HG03139 (cell line): Measurements from ENCODE around the gene CARD14.
"Not testable (repeated sequence)": the region's sequence is repeated elsewhere in the genome, so short reads cannot be mapped to it uniquely, and the experiment has no call there.

Source experiments
- ATAC-seq: cut with Tn5 transposase; IDR thresholded peaks from one replicate; pipeline ENCODE4 v1.9.1; 2021; ENCODE audit not compliant: unreplicated experiment

CARD14 gene

DNA sequence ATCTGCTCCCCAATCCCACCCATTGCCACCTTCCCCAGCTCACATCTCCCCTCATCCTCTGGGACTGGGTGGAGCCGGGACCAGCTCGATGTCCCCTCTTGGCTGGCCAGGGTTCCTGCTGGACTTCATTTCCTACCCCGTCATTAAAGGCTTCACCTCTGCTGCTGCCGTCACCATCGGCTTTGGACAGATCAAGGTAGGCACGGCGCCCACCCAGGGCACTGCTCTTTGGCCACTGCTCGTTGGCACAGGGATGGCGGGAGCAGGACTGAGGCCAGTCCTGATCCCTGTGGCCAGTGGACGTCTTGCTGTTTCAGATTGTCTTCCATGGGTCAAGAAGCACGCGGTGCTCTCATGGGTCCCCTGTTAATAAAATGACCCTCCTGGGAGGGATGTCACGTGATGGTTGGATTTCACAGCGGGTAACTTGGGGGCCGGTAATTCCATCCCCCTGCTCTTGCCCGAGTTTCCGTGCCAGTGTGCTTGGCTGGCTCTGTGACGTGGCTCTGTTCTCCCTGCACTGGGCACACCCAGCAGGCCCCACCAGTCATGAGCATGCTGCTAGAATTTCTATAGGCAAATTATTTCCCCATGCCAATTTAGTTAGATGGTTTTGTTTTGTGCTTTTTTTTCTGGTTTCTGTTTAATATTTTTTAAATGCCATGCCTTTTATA is 53.4 kb downstream of the CARD14 start:
- ATAC-seq = no peak

DNA sequence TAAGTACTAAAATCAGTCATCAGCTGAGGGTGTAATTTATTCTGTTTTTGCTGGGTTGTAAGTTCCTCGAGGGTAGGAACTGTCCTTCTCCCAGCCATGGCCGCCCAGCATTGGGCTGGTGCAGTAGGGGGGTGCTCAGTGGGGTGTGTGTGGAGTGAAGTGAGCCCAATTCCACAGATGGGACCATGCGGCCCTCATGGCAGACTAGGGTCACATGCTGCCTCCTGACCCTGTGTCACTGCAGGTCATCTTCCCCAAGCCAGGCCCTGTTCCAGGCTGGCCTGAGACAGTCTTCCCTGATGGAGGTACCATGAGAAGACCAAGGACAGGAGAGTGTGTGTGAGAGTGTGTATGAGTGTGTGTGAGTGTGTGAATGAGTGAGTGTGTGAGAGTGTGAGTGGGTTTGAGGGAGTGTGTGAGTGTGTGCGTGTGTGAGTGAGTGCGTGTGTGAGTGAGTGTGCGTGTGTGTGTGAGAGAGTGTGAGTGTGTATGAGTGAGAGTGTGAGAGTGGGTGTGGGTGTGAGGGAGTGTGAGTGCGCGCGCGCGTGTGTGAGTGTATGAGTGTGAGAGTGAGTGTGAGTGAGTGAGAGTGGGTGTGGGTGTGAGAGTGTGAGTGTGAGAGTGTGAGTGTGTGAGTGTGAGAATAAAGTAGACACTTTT is 54.1 kb downstream of the CARD14 start:
- no peak for ATAC-seq

DNA sequence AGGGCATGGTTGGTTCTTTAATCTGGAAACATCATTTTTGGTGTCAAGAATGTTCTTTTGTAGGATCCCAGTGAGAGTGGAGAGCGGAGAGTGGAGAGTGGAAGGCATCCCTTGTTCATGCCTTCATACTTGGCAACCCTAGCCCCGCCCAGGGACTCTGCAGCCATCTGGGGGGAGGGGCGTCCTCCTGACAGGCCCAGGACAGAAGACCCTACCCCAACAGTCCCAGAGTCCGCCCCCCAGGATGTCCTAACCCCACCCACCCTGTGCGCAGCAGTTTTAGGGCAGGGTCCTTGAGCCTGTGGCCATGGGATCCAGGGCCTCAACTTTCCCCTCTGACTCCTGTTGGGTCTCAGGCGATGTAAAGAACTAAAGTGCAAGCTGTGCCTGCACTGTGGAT is 54.9 kb downstream of the CARD14 start:
- ATAC-seq = no peak

DNA sequence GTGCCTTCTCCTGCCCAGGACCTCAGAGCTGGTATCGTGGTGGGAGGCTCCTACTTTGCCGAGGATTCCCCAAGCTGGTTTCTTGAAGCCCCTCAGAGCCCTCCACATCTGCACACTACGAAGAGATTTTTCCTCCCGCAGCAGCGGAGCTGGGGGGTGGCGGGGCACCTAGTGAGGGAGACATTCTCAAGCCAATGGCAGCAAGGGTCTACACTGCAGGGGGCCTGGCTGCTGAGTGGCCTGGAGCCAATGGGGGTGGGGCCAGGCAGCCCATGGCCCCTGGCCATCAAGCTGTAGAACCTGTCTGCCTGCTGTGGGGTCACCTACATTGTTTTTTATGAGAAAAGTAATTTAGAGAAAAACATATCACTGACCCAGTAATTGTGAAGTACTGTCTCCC is 55.4 kb downstream of the CARD14 start:
- no peak for ATAC-seq

DNA sequence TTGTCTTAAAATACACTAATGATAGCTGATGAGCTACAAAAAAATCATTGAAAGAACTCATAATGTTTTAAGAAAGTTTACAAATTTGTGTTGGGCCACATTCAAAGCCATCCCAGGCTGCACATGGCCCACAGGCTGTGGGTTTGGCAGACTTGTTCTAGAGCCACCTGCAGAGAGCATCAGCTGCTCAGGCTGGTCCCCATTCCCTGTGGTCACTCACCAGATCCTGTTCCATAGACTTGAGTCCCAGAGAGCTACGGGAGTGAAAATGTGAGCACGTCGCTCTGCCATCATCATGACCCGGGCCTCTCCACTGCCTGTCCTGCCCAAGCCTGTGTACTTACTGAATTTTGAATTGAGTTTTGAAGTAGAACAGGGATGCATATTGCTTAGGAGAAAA is 57.3 kb downstream of the CARD14 start:
- no peak for ATAC-seq

DNA sequence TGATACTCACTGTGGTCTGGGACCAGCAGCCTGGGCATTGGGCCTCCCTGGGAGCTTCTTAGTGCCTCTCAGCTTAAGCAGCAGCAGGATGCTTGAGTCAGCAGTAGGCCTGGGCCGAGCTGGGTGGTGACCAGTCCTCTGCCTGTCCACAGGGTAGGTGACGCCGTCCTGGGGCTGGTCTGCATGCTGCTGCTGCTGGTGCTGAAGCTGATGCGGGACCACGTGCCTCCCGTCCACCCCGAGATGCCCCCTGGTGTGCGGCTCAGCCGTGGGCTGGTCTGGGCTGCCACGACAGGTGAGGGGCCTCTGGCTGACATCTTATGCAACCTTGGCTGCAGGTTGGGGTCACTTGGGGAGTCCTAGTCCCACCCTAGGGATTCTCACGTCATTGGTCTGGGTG is 57.8 kb downstream of the CARD14 start:
- ATAC-seq = no peak

DNA sequence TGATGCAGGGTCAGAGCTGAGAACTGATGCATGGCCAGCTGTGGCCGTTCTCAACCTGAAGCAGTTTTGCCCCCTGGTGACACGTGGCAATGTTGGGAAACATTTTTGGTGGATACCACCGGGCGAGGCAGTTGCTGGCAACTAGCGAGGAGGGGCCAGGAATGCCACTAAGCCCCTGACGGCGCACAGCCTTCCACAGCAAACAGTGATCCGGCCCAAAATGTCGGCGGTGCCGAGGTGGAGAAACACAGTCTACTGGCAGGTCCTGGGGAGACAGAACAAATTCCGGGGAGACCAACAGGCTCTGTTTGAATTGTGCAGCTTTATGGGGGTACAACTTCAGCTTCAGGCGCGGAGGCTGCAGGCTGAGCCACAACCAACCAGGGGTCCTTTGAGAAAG is 58.6 kb downstream of the CARD14 start:
- no peak for ATAC-seq

DNA sequence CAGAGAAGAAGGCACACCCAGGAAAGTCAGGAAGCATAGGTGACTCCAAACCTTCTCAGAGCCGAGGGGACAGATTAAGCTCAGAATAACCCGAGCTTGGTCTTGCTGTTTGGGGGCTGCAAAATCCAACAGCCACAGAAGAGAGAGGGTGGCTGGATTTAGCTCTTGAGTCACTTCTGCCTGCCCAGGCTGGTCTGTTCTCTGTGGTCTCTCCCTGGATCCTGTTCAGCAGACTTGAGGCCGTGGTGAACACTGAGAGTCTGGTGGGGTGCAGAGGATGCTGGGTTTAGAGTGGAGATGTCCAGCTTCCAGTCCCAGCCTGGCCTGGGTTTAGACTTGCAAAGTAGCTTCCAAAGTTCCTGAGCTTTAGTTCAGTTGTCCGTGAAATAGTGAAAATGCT is 59.2 kb downstream of the CARD14 start:
- no peak for ATAC-seq

DNA sequence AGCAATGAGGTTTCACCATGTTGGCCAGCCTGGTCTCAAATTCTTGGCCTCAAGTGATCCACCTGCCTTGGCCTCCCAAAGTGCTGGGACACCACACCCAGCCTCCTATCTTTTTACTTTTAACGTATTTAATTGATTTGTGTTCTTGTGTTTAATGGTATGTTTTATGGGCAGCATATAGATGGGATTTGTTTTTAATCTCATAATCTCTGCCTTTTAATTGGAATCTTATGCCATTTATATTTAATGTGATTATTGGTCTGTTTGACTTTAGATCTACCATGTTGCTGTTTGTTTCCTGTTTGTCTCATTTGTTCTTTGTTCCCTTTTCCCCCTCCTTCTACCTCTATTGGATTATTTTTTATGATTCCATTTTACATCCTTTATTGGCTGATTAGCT is 62.6 kb downstream of the CARD14 start:
- ATAC-seq = no peak

DNA sequence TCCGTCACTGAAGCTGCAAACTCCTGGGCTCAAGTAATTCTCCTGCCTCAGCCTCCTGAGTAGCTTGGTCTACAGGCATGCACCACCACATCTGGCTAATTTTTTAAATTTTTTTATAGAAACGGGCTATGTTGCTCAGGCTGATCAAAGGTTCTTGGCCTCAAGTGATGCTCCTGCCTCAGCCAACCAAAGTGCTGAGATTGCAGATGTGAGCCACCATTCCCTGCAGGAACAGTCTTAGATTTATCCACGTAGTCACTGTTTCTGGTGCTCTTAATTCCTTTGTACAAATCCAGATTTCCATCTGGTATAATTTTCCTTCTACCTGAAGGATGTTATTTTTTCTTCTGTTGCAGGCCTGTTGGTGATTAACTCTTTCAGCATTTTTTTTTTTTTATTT is 63.4 kb downstream of the CARD14 start:
- ATAC-seq = no peak

DNA sequence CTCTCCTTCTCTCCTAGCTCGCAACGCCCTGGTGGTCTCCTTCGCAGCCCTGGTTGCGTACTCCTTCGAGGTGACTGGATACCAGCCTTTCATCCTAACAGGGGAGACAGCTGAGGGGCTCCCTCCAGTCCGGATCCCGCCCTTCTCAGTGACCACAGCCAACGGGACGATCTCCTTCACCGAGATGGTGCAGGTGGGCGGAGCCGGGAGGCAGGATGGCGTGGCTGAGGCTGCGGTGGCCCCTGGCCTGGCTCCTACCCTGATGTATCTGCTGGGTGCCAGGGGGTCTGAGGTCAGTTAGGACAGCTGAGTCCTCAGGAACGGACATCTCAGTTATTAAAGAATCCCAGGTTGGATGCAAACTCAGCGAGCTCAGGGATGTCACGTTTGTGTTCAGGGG is 67.1 kb downstream of the CARD14 start:
- ATAC-seq = no peak

DNA sequence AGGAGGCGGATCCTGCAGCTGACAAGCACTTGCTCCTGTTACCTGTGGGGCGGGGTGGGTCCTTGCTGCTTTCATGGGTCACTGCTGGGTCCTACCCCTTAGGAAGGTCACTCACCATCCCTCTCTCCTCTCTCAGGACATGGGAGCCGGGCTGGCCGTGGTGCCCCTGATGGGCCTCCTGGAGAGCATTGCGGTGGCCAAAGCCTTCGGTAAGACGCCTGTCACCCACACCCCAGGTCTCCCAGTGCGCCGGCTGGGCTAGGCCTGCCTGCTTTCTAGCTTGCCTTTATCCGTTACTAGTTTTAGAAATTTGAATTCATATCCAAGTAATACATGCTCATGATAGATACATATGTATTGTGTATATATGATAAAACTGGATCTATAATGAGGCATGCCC is 67.6 kb downstream of the CARD14 start:
- ATAC-seq = no peak

DNA sequence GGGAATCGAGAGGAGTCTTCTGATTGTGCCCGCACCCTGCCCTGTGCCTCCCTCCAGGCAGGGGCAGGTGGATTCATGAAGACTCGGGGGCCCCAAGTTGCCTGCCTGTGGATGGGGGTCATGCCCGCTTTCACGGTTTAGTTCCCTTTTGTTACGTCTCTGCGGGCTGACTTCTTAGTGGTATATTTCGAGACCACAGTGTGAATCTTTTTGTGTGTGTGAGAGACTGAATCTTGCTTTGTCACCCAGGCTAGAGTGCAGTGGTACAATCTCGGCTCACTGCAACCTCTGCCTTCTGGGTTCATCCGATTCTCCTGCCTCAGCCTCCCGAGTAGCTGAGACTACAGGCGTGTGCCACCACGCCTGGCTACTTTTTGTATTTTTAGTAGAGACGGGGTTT is 72.7 kb downstream of the CARD14 start:
- ATAC-seq = no peak

DNA sequence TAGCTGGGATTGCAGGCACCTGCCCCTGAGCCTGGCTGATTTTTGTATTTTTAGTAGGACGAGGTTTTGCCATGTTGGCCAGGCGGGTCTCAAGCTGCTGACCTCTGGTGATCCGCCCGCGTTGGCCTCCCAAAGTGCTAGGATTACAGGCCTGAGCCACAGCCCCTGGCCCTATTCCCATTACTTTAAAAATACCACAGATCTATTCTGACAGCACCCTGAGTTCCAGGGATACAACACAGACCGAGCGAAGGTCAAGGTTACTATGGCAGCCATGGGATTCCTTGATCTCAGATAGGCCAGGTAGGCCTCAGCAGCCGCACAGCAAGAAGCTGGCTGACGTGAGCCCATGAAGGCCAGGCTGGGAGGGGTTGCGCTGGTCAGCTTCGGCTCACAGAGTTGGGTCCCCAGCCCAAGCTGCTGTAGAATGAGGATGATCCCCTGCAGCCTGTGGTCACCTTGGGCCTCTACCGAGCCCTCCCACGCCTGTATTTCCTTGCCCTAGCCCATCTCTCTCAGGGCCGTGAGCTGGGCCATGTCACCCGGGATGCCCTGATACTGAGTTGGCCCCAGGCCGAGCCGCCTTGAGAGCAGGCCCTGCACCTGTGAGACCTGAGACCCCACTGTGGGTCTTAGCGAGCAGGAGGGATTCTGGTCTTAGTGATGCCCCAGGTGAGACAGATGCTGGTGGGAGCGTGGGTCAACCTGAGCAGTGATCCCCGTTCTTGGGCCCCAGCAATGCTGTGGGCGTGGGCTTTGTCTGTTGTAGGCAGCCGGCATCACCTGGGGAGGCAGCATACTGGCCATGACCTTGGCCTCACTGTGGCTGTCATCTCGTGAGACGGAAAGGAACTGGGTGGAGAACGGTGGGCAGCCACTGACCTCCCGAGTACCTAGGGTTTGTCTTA is 74.0 kb downstream of the CARD14 start:
- ATAC-seq = no peak

DNA sequence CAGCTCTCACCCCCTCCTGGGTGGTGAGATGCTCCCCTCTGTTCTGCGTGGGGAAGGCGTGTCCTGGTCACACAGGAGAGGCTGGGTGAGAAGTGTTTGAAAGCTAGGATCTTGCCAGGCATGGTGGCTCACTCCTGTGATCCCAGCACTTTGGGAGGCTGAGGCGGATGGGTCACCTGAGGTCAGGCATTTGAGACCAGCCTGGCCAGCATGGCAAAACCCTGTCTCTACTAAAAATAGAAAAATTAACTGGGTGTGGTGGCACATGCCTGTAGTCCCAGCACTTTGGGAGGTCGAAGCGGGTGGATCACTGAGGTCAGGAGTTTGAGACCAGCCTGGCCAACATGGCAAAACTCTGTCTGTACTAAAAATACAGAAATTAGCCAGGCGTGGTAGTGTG is 74.6 kb downstream of the CARD14 start:
- ATAC-seq = not testable (repeated sequence)

DNA sequence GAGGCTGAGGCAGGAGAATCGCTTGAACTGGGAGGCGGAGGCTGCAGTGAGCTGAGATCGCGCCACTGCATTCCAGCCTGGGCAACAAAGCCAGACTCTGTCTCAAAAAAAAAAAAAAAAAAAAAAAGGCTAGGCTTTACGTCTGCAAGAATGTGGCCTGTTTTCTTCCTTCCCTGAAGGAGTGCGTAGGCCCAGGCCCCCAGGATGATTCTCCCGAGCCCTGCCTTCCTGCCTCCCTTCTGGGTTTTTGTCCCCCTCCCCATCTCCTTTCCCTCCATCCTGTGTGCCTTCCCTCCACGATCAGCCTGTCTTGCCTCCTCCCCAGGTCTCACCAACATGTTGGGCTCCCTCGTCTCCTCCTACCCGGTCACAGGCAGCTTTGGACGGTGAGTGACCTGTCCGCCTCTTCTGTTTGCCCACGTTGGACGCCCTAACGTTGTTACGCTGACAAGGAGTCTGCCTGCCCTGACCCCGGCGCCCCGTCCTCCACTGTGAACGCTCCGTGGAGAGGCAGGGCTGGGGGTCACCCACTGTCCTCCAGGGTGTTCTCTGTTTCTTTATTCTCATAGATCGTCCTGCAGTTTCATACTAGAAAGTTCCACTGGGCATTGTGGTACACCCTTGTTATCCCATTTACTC is 75.2 kb downstream of the CARD14 start:
- ATAC-seq = no peak

DNA sequence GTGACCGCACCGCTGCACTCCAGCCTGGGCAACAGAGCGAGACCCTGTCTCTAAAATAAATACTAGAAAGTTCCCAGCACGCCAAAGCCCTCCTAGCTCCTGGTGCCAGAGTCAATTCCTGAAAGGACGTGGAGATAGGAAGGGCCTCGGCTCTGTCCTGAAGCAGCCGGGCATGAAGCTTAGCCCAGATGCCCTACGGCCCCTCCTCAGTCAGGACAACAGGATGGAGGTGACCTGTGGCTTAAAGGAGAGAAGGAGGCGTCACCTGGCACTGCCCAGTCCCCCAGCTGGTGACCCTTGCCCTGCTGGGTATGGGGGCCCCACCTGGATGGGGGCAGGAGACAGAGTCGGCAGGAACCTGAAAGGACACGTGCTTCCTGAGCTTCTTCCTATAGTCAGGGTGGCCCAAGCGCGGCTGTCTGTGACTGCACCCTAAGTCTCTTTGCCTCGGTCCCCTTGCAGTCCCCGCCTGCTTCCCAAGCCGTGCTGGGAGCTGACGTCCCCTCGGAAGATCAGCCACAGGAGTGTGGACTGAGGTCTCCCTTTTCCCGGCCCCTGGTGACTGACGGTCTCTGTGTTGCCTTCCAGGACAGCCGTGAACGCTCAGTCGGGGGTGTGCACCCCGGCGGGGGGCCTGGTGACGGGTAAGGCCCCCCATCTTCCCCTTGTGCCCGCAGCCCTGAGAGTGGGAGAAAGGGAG is 75.9 kb downstream of the CARD14 start:
- no peak for ATAC-seq

DNA sequence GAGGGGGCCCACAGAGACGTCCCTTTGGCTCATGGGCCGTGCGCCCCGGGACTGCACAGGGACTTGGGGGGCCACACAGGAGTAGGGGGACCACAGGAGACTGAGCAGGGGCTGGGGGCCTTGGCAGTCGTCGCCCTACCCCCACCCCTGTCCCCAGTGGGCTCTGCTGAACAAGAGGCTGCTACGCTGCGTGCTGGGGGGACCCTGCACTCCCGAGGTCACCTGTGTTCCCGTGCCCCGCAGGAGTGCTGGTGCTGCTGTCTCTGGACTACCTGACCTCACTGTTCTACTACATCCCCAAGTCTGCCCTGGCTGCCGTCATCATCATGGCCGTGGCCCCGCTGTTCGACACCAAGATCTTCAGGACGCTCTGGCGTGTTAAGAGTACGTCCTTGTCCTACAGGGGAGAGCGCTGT is 76.4 kb downstream of the CARD14 start:
- ATAC-seq = no peak

DNA sequence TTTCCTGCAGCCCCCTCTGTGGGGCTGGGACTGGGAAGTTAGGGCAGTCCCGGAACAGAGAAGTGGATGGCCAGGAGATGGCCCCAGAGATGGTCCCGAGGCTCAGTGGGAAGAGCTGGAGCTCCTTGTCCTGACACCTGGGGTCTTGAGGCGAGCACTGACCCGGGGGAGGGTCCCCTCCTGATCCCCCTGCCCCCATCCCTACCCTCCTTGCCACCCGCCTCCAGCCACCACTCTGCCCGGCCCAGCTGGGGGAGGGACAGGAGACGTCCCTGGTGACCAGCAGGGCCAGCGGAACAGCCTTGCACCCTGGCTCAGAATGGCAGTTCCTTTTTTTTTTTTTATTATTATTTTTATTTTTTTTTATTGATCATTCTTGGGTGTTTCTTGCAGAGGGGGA is 76.9 kb downstream of the CARD14 start:
- no peak for ATAC-seq

DNA sequence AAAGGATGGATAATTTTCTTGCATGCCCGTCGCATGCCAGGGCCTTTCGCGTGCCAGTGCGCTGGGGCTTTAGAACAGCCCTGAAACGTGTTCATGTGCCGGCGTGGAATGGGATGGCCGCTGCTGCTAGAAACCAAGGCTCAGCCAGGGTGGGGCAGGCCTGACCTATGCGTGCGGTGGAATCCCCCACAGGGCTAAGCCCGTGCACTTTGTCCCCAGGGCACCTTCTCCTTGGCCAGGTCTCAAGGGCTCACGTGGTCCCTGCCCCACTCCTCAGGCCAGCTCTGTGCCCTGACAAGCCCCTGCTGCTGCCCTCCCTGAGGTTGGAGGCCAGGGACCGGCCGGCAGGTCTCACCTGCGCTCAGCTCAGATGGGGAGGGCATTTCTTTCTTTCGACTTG is 77.7 kb downstream of the CARD14 start:
- no peak for ATAC-seq
